Testis (tissue), 2 donors: ENCODE results near the gene C1orf87.

ENCODE experiments used
- CTCF ChIP-seq, 3 experiments: fragments of 450-650 bp in 2 of 3; fragments of 200-600 bp in 1 of 3; sonication (generic) in 1 of 3; IDR thresholded peaks; one replicate each; pipeline ENCODE4 v1.5.1; 2016 to 2019; ENCODE audit warnings: antibody characterized with exemption in 3 of 3, mild to moderate bottlenecking in 2 of 3, moderate library complexity in 1 of 3
- POLR2A ChIP-seq: fragments of 450-650 bp; IDR thresholded peaks from one replicate; pipeline ENCODE4 v1.6.1; 2017; ENCODE audit warnings: antibody characterized with exemption, mild to moderate bottlenecking, moderate library complexity

- TF ChIP-seq CTCF (IDR thresholded peaks at IDR 0.05) (no peak), POLR2A (no peak)
Observed at GRCh38 chr1:59967780-59968179, 105.8 kb downstream of the C1orf87 start.
